Liver (tissue), 9 donors: ENCODE results near the gene GJC1. TPM values are rescaled to one million over a fixed set of nuclear protein-coding genes. Genes with fewer than 3 reads are reported as not detected.

ENCODE experiments used
- DNase-seq: peaks from one replicate; pipeline ENCODE4 v3.0.0-alpha.2; 2017; ENCODE audit warnings: low spot score
- H3K27ac ChIP-seq, 2 donors: one replicate each; pipeline ENCODE4 v1.7.0; 2013; ENCODE audit warnings: inconsistent platforms in 2 of 2, low read length in 2 of 2, control low read depth in 1 of 2, low read depth in 1 of 2, mild to moderate bottlenecking in 1 of 2
- H3K27me3 ChIP-seq, 4 donors: one replicate each; pipeline versions ENCODE4 v1.6.1 to v1.7.0; 2013; ENCODE audit warnings: low read length in 3 of 4, inconsistent platforms in 1 of 4, mild to moderate bottlenecking in 1 of 4, moderate library complexity in 1 of 4; ENCODE audit not compliant: control insufficient read depth in 4 of 4, insufficient read depth in 4 of 4
- H3K36me3 ChIP-seq, 4 donors: one replicate each; pipeline versions ENCODE4 v1.6.1 to v1.7.0; 2013; ENCODE audit warnings: low read length in 3 of 4, mild to moderate bottlenecking in 3 of 4, low read depth in 1 of 4, moderate library complexity in 1 of 4; ENCODE audit not compliant: control insufficient read depth in 4 of 4, insufficient read depth in 3 of 4
- H3K4me1 ChIP-seq, 4 donors: one replicate each; pipeline versions ENCODE4 v1.6.1 to v1.7.0; 2013; ENCODE audit warnings: low read length in 3 of 4, mild to moderate bottlenecking in 3 of 4, moderate library complexity in 1 of 4; ENCODE audit not compliant: control insufficient read depth in 4 of 4, insufficient read depth in 4 of 4
- H3K4me3 ChIP-seq, 3 donors: one replicate each; pipeline versions ENCODE4 v1.6.1 to v1.7.0; 2013; ENCODE audit warnings: low read length in 3 of 3, control low read depth in 1 of 3, low read depth in 1 of 3, mild to moderate bottlenecking in 1 of 3
- H3K9ac ChIP-seq, 2 donors: one replicate each; pipeline ENCODE4 v1.7.0; 2013; ENCODE audit warnings: low read length in 2 of 2, mild to moderate bottlenecking in 2 of 2, moderate library complexity in 2 of 2, control low read depth in 1 of 2, low read depth in 1 of 2
- H3K9me3 ChIP-seq, 4 donors: one replicate each; pipeline versions ENCODE4 v1.6.1 to v1.7.0; 2013; ENCODE audit warnings: low read length in 3 of 4; ENCODE audit not compliant: control insufficient read depth in 4 of 4
- EGR1 ChIP-seq, 2 donors: IDR thresholded peaks; 2 replicates each; pipeline ENCODE4 v1.6.1; 2016 to 2018; ENCODE audit warnings: antibody characterized with exemption in 2 of 2, low read depth in 2 of 2
- FOXA1 ChIP-seq: IDR thresholded peaks from 2 replicates; pipeline ENCODE4 v1.6.1; 2016; ENCODE audit warnings: antibody characterized with exemption
- FOXA2 ChIP-seq: IDR thresholded peaks from 2 replicates; pipeline ENCODE4 v1.6.1; 2016; ENCODE audit warnings: antibody characterized with exemption
- GABPA ChIP-seq, 2 donors: IDR thresholded peaks in 1 of 2; conservative IDR thresholded peaks in 1 of 2; 2 replicates each; pipeline ENCODE4 v1.6.1; 2016; ENCODE audit warnings: antibody characterized with exemption in 2 of 2, mild to moderate bottlenecking in 1 of 2, moderate library complexity in 1 of 2
- HNF4A ChIP-seq, 2 donors: conservative IDR thresholded peaks; 2 replicates each; pipeline ENCODE4 v1.6.1; 2016; ENCODE audit warnings: antibody characterized with exemption in 2 of 2, mild to moderate bottlenecking in 2 of 2
- JUND ChIP-seq, 2 donors: IDR thresholded peaks; 2 replicates each; pipeline ENCODE4 v1.6.1; 2016; ENCODE audit warnings: antibody characterized with exemption in 2 of 2
- NR2F2 ChIP-seq: IDR thresholded peaks from 2 replicates; pipeline ENCODE4 v1.6.1; 2016; ENCODE audit warnings: antibody characterized with exemption
- RAD21 ChIP-seq, 2 donors: IDR thresholded peaks; 2 replicates each; pipeline ENCODE4 v1.6.1; 2016; ENCODE audit warnings: antibody characterized with exemption in 2 of 2, mild to moderate bottlenecking in 2 of 2
- SP1 ChIP-seq: IDR thresholded peaks from 2 replicates; pipeline ENCODE4 v1.6.1; 2018; ENCODE audit warnings: antibody characterized with exemption, mild to moderate bottlenecking
- YY1 ChIP-seq: IDR thresholded peaks from 2 replicates; pipeline ENCODE4 v1.6.1; 2016; ENCODE audit warnings: antibody characterized with exemption, mild to moderate bottlenecking
- WGBS: extraction: QIAGEN DNeasy Blood & Tissue Kit; methylation state at CpG from one replicate; pipeline ENCODE4 v1.1.7; 2013; 5-methylcytosine and 5-hydroxymethylcytosine counted together
- polyA plus RNA-seq, 2 donors: library from polyadenylated mRNA; stranded (reverse) in 1 of 2; unstranded in 1 of 2; fragments of 200-250 nt in 1 of 2; fragments of >200 nt in 1 of 2; fragmentation: Nextera tagmentation in 1 of 2; extraction: Ambion mirVana in 1 of 2; gene quantifications; one replicate each; pipeline versions ENCODE4 v1.2.1 to v1.2.3, GENCODE V29; 2013 to 2015
- total RNA-seq, 2 donors: library from RNA; depleted of rRNA; stranded (reverse); fragments of >200 nt; gene quantifications; one replicate each; pipeline ENCODE4 v1.2.3, GENCODE V29; 2014
- TF ChIP-seq, protein P1 (sequence below): IDR thresholded peaks from 2 replicates; pipeline ENCODE4 v1.6.1; 2016; ENCODE audit warnings: antibody characterized with exemption
- TF ChIP-seq, protein P2 (sequence below): IDR thresholded peaks from 2 replicates; pipeline ENCODE4 v1.6.1; 2016; ENCODE audit warnings: antibody characterized with exemption, mild to moderate bottlenecking
- TF ChIP-seq, protein P3 (sequence below): fragments of 150-350 bp; IDR thresholded peaks from 2 replicates; pipeline ENCODE4 v1.5.1; 2017; ENCODE audit warnings: improper control_type of control experiment, low read depth, low read length; ENCODE audit not compliant: missing input control
- TF ChIP-seq, protein P4 (sequence below): IDR thresholded peaks from 2 replicates; pipeline ENCODE4 v1.6.1; 2016; ENCODE audit warnings: antibody characterized with exemption
- donor health status: healthy.
- donor health status: healthy.
- donor health status: healthy.
- donor health status: healthy.
- donor health status: healthy.

Gene GJC1
- total and polyA plus RNA-seq, 4 donors, result 0.17 to 1.4 (median 0.77) TPM

DNA sequence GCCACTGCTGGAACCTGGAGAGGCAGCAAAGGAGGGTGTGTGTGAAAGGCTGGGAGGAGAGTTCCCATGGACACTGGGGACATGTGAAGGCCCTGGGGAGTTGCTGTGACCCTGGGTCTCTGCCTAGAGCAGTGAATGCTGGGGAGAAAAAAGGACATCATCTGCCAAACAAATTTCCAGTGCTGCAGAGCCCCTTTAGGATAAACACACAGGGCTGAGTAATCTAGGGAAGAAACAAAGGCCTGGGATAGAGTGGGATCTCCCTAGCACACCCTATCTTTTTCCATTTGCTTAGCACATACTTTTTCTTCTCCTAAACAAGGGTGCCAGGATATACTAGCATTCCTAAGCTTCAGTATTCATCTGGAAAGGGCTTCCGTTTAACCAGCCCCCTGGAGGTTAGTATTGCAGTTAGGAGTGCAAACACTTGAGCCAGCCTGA, 14.3 kb upstream of the GJC1 start:
- Histone ChIP-seq H3K36me3 (no peaks in the 10 kb centered on the region), H3K9ac (no peak overlapping the region), H3K9me3 (no peaks in the 10 kb centered on the region), H3K4me1 (no peaks in the 10 kb centered on the region), H3K4me3 (no peak overlapping the region), H3K27me3 (no peaks in the 10 kb centered on the region), H3K27ac (no peak overlapping the region)
- DNase-seq, result no peak
- 63% methylated on average over 1 of the region's 1 CpG for WGBS
- TF ChIP-seq NR2F2 (peak; percentile 17), YY1 (no peak), GABPA (IDR thresholded peaks at IDR 0.05 in 1 of 2, conservative IDR thresholded peaks at IDR 0.05 in 1 of 2) (no peak)
- TF ChIP-seq, protein P1, sequence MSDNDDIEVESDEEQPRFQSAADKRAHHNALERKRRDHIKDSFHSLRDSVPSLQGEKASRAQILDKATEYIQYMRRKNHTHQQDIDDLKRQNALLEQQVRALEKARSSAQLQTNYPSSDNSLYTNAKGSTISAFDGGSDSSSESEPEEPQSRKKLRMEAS, result no peak
- TF ChIP-seq, protein P2, sequence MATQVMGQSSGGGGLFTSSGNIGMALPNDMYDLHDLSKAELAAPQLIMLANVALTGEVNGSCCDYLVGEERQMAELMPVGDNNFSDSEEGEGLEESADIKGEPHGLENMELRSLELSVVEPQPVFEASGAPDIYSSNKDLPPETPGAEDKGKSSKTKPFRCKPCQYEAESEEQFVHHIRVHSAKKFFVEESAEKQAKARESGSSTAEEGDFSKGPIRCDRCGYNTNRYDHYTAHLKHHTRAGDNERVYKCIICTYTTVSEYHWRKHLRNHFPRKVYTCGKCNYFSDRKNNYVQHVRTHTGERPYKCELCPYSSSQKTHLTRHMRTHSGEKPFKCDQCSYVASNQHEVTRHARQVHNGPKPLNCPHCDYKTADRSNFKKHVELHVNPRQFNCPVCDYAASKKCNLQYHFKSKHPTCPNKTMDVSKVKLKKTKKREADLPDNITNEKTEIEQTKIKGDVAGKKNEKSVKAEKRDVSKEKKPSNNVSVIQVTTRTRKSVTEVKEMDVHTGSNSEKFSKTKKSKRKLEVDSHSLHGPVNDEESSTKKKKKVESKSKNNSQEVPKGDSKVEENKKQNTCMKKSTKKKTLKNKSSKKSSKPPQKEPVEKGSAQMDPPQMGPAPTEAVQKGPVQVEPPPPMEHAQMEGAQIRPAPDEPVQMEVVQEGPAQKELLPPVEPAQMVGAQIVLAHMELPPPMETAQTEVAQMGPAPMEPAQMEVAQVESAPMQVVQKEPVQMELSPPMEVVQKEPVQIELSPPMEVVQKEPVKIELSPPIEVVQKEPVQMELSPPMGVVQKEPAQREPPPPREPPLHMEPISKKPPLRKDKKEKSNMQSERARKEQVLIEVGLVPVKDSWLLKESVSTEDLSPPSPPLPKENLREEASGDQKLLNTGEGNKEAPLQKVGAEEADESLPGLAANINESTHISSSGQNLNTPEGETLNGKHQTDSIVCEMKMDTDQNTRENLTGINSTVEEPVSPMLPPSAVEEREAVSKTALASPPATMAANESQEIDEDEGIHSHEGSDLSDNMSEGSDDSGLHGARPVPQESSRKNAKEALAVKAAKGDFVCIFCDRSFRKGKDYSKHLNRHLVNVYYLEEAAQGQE, result no peak

DNA sequence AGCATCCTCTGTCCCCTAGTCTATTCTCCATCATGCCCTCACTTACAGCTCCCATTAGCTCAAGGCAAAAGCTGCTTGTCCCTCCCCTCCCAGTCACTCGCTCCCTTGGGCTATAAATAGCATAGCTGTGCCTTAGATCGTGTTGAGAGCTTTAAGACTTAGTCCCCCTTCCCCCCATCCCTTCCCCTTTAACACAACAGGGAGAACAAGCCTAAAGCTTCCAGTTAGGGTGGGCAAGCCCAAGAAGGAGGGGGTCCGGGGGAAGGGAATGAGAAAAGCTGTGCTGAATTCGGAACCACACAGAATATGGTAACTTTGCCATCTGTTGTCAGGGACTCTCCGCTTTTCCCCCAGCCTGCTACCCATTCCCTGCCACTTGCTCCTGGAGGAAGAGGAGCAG, 12.7 kb upstream of the GJC1 start:
- H3K9me3 ChIP-seq, result no peaks in the 10 kb centered on the region
- no peaks in the 10 kb centered on the region for H3K4me1 ChIP-seq
- TF ChIP-seq SP1 (no peak), FOXA1 (no peak), RAD21 (IDR thresholded peaks at IDR 0.05) (no peak)
- TF ChIP-seq, protein P3, sequence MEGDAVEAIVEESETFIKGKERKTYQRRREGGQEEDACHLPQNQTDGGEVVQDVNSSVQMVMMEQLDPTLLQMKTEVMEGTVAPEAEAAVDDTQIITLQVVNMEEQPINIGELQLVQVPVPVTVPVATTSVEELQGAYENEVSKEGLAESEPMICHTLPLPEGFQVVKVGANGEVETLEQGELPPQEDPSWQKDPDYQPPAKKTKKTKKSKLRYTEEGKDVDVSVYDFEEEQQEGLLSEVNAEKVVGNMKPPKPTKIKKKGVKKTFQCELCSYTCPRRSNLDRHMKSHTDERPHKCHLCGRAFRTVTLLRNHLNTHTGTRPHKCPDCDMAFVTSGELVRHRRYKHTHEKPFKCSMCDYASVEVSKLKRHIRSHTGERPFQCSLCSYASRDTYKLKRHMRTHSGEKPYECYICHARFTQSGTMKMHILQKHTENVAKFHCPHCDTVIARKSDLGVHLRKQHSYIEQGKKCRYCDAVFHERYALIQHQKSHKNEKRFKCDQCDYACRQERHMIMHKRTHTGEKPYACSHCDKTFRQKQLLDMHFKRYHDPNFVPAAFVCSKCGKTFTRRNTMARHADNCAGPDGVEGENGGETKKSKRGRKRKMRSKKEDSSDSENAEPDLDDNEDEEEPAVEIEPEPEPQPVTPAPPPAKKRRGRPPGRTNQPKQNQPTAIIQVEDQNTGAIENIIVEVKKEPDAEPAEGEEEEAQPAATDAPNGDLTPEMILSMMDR, result no peak
- TF ChIP-seq, protein P4, sequence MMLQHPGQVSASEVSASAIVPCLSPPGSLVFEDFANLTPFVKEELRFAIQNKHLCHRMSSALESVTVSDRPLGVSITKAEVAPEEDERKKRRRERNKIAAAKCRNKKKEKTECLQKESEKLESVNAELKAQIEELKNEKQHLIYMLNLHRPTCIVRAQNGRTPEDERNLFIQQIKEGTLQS, result no peak
- H3K27ac ChIP-seq, result no peak overlapping the region
- WGBS, result 58% methylated on average over 5 of the region's 5 CpGs
- no peak overlapping the region for H3K9ac ChIP-seq
- H3K4me3 ChIP-seq, result no peak overlapping the region
- no peak for DNase-seq
- no peaks in the 10 kb centered on the region for H3K36me3 ChIP-seq
- H3K27me3 ChIP-seq, result no peaks in the 10 kb centered on the region

DNA sequence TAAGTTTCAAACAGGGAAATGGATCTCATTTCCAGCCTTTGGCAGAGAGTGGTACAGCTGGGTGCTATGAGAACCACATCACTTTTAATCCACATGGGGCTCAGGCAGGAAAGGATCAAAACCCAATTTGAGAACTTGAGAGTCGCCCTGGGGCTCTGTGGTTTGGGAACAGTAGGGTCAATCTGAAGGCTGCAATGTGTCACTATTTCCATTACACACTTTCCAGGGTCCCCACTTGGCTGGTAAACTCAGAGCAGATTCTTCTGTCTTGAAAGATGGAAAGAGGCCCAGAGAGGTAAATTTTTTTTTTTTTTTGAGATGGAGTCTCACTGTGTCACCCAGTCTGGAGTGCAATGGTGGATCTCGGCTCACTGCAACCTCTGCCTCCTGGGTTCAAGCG, 10.8 kb upstream of the GJC1 start:
- Histone ChIP-seq H3K9ac (no peak overlapping the region), H3K9me3 (no peaks in the 10 kb centered on the region), H3K36me3 (no peaks in the 10 kb centered on the region), H3K27ac (no peak overlapping the region), H3K4me1 (no peaks in the 10 kb centered on the region), H3K27me3 (no peaks in the 10 kb centered on the region), H3K4me3 (no peak overlapping the region)
- TF ChIP-seq NR2F2 (no peak), YY1 (no peak), EGR1 (IDR thresholded peaks at IDR 0.05; ENCODE audit: low read depth in 2 of 2) (no peak), JUND (IDR thresholded peaks at IDR 0.05) (no peak), HNF4A (conservative IDR thresholded peaks at IDR 0.05) (no peak), FOXA2 (no peak)
- TF ChIP-seq, protein P4, result no peak
- TF ChIP-seq, protein P2, result no peak
- no peak for DNase-seq
- 89% methylated on average over 3 of the region's 3 CpGs for WGBS
